ENCODE measurements around the gene STX17. TPM values are rescaled to one million over a fixed set of nuclear protein-coding genes. Genes with fewer than 3 reads are reported as not detected.

The STX17 gene
- total and polyA plus RNA-seq, 8 donors: 4.6 to 44.8 (median 18.0) TPM

DNA sequence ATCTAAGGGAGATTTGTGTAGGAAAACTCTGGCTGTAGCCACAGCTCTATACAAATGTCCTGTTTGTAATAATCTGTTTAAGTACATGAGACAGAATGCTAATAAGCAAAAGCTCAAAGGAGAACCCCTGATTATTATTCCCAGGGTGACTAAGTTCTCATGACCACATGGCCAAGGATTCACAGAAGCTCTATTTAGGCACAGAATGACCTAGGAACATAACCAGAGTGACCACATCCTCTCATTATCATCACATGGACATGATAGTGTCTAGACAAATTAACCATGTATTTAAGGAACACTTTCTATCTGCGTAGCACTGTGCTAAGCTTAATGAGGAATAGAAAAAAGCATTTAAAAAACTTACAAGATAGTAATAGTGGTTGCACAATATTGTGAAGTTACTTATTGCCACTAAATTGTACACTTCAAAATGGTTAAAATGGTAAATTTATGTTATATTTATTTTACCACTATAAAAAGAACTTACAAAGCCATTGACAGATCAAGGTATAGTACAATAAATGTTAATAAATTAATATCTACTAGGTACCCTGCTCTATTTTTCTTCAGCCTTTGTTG, 56.3 kb downstream of the STX17 start:
- Histone ChIP-seq H3K9me3 (no peaks in the 10 kb centered on the region), H3K36me3 (peaks cover 10 to 66% (median 47%) of the 10 kb centered on the region in 4 donors), H3K27me3 (no peaks in the 10 kb centered on the region), H3K4me1 (no peaks in the 10 kb centered on the region), H3K27ac (no peak overlapping the region), H3K4me3 (no peak overlapping the region)
- no peak for DNase-seq
- 82 to 98% (median 93%) methylated on average over 1 of the region's 1 CpG for WGBS, 5 donors
- intact Hi-C loops (cut with DNase I; ENCODE audit: low total_unique reads): no loop called here
- TF ChIP-seq POLR2A (IDR thresholded peaks at IDR 0.05): no peak
- TF ChIP-seq, protein P1, sequence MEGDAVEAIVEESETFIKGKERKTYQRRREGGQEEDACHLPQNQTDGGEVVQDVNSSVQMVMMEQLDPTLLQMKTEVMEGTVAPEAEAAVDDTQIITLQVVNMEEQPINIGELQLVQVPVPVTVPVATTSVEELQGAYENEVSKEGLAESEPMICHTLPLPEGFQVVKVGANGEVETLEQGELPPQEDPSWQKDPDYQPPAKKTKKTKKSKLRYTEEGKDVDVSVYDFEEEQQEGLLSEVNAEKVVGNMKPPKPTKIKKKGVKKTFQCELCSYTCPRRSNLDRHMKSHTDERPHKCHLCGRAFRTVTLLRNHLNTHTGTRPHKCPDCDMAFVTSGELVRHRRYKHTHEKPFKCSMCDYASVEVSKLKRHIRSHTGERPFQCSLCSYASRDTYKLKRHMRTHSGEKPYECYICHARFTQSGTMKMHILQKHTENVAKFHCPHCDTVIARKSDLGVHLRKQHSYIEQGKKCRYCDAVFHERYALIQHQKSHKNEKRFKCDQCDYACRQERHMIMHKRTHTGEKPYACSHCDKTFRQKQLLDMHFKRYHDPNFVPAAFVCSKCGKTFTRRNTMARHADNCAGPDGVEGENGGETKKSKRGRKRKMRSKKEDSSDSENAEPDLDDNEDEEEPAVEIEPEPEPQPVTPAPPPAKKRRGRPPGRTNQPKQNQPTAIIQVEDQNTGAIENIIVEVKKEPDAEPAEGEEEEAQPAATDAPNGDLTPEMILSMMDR (IDR thresholded peaks at IDR 0.05): no peak
- no peak for TF ChIP-seq POLR2AphosphoS5 (IDR thresholded peaks at IDR 0.05)
- no peak for TF ChIP-seq EP300 (IDR thresholded peaks at IDR 0.05)

DNA sequence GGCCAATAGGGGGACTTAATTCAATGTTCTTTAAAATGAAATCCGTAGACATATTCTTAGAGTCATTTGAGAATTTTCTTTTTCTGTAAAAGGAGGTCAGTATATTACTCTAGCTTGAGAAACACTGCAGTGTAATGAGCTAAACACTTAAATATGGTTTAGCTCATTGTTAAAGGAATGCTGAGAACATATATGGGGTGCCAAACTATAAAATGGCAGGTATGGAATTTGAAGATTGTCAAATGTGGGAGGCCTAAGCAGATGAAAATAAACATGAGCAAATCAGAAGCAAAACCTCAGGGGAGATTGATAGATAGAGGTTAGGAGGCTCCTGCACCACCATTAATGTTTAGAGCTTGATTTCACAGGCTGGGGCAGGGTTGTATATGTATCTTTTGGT, 57.9 kb downstream of the STX17 start:
- Histone ChIP-seq H3K4me1 (no peaks in the 10 kb centered on the region), H3K36me3 (peaks cover 15 to 74% (median 57%) of the 10 kb centered on the region in 4 donors), H3K27me3 (no peaks in the 10 kb centered on the region), H3K27ac (no peak overlapping the region), H3K9me3 (no peaks in the 10 kb centered on the region), H3K4me3 (no peak overlapping the region)
- no peak for DNase-seq
- TF ChIP-seq POLR2AphosphoS5 (IDR thresholded peaks at IDR 0.05) (no peak), POLR2A (IDR thresholded peaks at IDR 0.05) (no peak), EP300 (IDR thresholded peaks at IDR 0.05) (no peak)
- TF ChIP-seq, protein P1 (IDR thresholded peaks at IDR 0.05): no peak
- intact Hi-C loops (cut with DNase I; ENCODE audit: low total_unique reads): no loop called here
- WGBS, 5 donors: 89 to 96% (median 94%) methylated on average over 1 of the region's 1 CpG

DNA sequence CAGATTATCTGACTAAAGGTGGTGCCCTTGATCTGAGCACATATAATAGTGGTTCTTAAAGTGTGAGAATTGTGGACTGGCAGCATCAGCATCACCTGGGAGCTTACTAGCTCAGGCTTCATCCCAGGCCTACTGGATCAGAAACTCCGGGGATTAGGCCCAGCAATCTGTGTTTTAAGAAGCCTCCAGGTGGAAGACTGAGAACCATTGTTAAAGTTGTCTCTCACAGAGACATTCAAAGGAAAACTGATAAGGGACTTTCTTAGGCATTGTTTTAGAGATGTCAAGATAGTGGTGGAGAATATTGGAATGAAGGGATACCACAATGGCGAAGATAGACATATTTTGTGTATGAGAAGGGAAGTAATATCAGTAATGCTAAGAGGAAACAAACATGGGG, 59.5 kb downstream of the STX17 start:
- H3K4me1 ChIP-seq: no peaks in the 10 kb centered on the region
- H3K36me3 ChIP-seq: peaks cover 14 to 75% (median 58%) of the 10 kb centered on the region in 4 donors
- no peak overlapping the region for H3K4me3 ChIP-seq
- H3K27me3 ChIP-seq: no peaks in the 10 kb centered on the region
- no peak for TF ChIP-seq POLR2A (IDR thresholded peaks at IDR 0.05)
- no peak for TF ChIP-seq POLR2AphosphoS5 (IDR thresholded peaks at IDR 0.05)
- TF ChIP-seq, protein P1 (IDR thresholded peaks at IDR 0.05): no peak
- no peak for TF ChIP-seq EP300 (IDR thresholded peaks at IDR 0.05)
- H3K9me3 ChIP-seq: no peaks in the 10 kb centered on the region
- no peak for DNase-seq
- H3K27ac ChIP-seq: no peak overlapping the region
- intact Hi-C loops (cut with DNase I; ENCODE audit: low total_unique reads): no loop called here
- WGBS, 5 donors: 90 to 98% (median 95%) methylated on average over 2 of the region's 2 CpGs

DNA sequence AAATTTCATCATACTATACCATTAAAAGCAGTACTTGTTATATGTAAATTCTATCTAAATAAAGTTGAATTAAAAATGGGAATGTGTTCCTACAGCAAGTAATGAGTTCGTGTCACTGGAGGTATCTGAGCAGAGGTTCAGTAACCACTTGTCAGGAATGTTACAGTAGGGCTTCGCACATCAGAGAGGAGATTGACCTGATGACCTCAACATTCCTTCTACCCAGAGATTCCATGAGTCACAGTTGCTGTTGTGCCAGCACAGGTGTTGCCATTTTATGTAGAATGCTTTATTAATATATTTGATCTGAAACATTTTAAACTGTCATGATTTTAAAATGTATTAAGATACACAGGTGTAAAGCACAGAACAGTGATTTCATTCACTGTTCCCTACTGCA, 60.3 kb downstream of the STX17 start:
- peaks cover 10 to 68% (median 55%) of the 10 kb centered on the region in 4 donors for H3K36me3 ChIP-seq
- TF ChIP-seq, protein P1 (IDR thresholded peaks at IDR 0.05): no peak
- TF ChIP-seq POLR2A (IDR thresholded peaks at IDR 0.05) (no peak), POLR2AphosphoS5 (IDR thresholded peaks at IDR 0.05) (peak in 1 of 3 donors; percentile 4)
- 63 to 83% (median 66%) methylated on average over 2 of the region's 2 CpGs for WGBS, 5 donors
- peak in 1 of 2 donors; percentile 27 for DNase-seq
- H3K27me3 ChIP-seq: no peaks in the 10 kb centered on the region
- intact Hi-C loops (cut with DNase I; ENCODE audit: low total_unique reads): no loop called here
- H3K27ac ChIP-seq: no peak overlapping the region
- no peaks in the 10 kb centered on the region for H3K9me3 ChIP-seq
- H3K4me1 ChIP-seq: no peaks in the 10 kb centered on the region
- no peak overlapping the region for H3K4me3 ChIP-seq

All from stomach (tissue), 9 donors.